ENCODE data around the gene OGDH. TPM values are rescaled to one million over a fixed set of nuclear protein-coding genes. Genes with fewer than 3 reads are reported as not detected.

The OGDH gene
- total RNA-seq, 1 donor from 2014 or later: 45.0 TPM

DNA sequence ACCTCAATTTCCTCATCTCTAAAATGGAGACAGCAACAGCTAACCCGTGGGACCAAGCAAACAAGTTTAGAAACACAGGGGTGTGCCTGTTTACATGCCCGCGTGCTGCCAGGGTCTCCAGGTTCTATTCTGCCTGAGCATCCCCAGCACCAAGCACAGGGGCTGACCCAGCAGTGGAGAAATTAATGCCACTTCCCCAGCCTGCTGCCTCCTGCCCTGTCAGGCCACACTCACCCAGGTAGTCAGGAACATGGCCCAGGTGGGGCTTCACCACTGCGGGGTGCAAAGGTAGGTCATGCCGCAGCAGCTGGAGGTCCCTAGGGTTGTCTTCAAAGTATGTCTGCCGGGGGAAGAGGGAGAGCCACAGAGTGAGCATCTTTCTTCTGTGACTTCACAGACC, 38.5 kb upstream of the OGDH start:
- TF ChIP-seq, protein P1, sequence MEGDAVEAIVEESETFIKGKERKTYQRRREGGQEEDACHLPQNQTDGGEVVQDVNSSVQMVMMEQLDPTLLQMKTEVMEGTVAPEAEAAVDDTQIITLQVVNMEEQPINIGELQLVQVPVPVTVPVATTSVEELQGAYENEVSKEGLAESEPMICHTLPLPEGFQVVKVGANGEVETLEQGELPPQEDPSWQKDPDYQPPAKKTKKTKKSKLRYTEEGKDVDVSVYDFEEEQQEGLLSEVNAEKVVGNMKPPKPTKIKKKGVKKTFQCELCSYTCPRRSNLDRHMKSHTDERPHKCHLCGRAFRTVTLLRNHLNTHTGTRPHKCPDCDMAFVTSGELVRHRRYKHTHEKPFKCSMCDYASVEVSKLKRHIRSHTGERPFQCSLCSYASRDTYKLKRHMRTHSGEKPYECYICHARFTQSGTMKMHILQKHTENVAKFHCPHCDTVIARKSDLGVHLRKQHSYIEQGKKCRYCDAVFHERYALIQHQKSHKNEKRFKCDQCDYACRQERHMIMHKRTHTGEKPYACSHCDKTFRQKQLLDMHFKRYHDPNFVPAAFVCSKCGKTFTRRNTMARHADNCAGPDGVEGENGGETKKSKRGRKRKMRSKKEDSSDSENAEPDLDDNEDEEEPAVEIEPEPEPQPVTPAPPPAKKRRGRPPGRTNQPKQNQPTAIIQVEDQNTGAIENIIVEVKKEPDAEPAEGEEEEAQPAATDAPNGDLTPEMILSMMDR (IDR thresholded peaks at IDR 0.05; ENCODE audit: insufficient read depth, low read length, severe bottlenecking): no peak
- FAIRE-seq: no peak
- no peak for DNase-seq (ENCODE audit: low read depth)
- Histone ChIP-seq H3K4me3 (ENCODE audit: low read depth, low read length) (no peak overlapping the region), H3K27me3 (ENCODE audit: control insufficient read depth, insufficient read depth, low read length) (no peaks in the 10 kb centered on the region), H3K36me3 (ENCODE audit: control insufficient read depth, insufficient read depth, low read length) (peaks cover 51% of the 10 kb centered on the region)

DNA sequence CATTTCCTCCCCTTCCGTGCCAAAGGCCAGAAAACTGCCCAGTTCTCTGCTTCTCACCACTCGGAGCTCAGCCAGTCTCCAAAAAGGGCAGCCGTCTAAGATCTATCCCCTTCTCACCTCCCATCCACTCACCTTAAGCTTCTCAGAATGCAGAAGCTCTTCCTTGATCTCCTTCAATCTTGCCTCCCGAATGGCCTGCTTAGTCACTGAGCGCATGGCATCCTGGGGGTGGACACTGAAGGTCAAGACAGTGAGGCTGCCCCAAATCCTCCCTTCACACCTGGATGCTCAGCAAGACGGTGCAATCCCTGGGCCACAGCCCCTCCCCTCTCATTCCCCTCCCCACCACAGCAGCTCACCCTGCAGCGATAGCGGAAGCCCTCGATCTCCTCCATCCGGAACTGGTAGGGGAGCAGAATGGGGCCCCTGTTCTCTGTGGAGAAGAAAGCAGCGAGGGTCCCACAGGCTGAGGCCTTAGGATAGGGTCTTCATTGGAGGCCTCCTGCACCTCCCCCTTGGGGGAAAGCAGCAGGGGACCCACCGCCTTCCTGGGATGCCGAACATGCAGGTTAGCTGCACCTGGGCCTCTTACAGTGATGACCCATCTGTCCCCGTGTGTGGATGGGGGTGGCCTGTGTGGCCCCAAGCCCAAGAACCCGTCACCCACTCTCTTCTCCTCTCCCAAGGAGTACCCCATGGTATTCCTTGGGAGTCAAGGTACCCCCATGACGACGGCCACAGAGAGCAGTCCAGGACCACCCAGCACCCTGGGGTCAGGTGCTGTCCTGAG, 37.5 kb upstream of the OGDH start:
- FAIRE-seq (no peak), DNase-seq (ENCODE audit: low read depth) (no peak)
- Histone ChIP-seq H3K27me3 (ENCODE audit: control insufficient read depth, insufficient read depth, low read length) (no peaks in the 10 kb centered on the region), H3K4me3 (ENCODE audit: low read depth, low read length) (no peak overlapping the region), H3K36me3 (ENCODE audit: control insufficient read depth, insufficient read depth, low read length) (peaks cover 49% of the 10 kb centered on the region)
- TF ChIP-seq, protein P1 (IDR thresholded peaks at IDR 0.05; ENCODE audit: insufficient read depth, low read length, severe bottlenecking): no peak

- H3K4me3 ChIP-seq (ENCODE audit: low read depth, low read length): no peak overlapping the region
- H3K36me3 ChIP-seq (ENCODE audit: control insufficient read depth, insufficient read depth, low read length): peaks cover 45% of the 10 kb centered on the region
- TF ChIP-seq, protein P1 (IDR thresholded peaks at IDR 0.05; ENCODE audit: insufficient read depth, low read length, severe bottlenecking): no peak
- no peak for DNase-seq (ENCODE audit: low read depth)
- H3K27me3 ChIP-seq (ENCODE audit: control insufficient read depth, insufficient read depth, low read length): no peaks in the 10 kb centered on the region
- FAIRE-seq: no peak
These were observed 36.5 kb upstream of the OGDH start for GRCh38 chr7:44569959-44570358.

DNA sequence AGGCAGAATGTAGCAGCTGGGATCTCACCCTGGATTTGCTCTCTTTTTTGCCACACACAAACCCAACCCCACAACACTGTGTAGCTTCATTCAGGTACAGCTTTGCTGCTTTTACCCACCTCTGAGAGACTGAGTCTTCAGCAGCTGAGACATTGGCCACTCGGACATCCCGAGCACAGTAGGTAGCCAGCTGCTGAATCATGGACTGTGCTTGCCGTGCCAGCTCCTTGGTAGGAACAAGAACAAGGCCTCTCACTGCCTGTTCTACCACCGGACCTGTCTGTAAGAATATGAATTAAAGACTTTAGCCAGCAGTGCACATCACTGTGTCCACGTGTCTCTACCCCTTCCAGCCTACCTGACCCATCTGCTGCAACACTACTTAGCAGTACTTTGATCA, 33.7 kb upstream of the OGDH start:
- no peak for FAIRE-seq

DNA sequence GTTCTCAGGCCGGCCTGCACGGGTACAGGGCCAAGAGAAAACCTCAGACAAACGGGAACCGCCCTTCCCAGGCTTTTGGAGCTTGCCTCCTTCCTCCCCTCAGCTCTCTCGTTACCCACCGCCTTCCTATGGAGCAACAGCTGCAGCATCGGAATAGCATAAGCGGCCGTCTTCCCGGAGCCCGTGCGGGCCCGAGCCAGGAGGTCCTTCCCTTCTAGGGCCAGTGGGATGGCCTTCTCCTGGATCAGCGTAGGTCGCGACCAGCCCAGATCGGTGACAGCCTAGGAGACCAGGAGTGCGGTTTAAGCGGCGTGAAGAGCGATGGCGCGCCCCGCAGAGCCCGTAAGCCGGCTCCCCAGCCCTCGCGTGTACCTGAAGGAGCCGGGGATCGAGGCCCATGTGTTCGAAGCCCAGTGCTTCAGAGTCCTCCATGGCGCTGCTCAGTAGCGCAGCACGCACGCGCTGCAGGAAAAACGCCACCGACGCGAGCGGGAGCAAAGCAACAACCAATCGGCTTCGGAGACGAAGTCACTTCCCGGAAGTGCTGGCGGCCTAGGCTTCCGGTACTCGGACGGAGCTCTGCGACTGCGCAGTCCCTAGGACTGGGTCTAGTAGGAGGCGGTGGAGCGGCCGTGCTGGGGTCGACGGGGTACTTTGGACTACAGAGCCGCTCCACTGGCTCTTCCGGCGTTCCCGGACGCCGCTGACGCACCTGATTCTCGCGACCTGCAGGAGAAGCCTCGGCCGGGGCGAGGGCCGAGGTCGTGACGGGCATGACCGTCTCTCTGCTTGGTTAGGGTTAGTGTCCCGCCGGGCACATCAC, 32.8 kb upstream of the OGDH start, which contains the start of gene DDX56:
Gene DDX56 (minus strand): TSS at position 445 of the 823 bp plus-strand sequence. CDS start 13 bp downstream, at position 432.
- DNase-seq (ENCODE audit: low read depth): peak; percentile 88
- H3K36me3 ChIP-seq (ENCODE audit: control insufficient read depth, insufficient read depth, low read length): peaks cover 34% of the 10 kb centered on the region
- no peak for FAIRE-seq

More for the DNA sequence above, 33.7 kb upstream of the OGDH start:
- H3K4me3 ChIP-seq (ENCODE audit: low read depth, low read length): peak overlapping the region; percentile 78
- DNase-seq (ENCODE audit: low read depth): no peak
- TF ChIP-seq, protein P1 (IDR thresholded peaks at IDR 0.05; ENCODE audit: insufficient read depth, low read length, severe bottlenecking): no peak
- H3K27me3 ChIP-seq (ENCODE audit: control insufficient read depth, insufficient read depth, low read length): no peaks in the 10 kb centered on the region
- peaks cover 37% of the 10 kb centered on the region for H3K36me3 ChIP-seq (ENCODE audit: control insufficient read depth, insufficient read depth, low read length)

More for the DNA sequence above, 32.8 kb upstream of the OGDH start, which contains the start of gene DDX56:
- H3K27me3 ChIP-seq (ENCODE audit: control insufficient read depth, insufficient read depth, low read length): no peaks in the 10 kb centered on the region
- TF ChIP-seq, protein P1 (IDR thresholded peaks at IDR 0.05; ENCODE audit: insufficient read depth, low read length, severe bottlenecking): no peak
- peak within 1 kb of the TSS; percentile 78 for H3K4me3 ChIP-seq (ENCODE audit: low read depth, low read length)

All from bronchial epithelial cell (primary cell).